Measurements from ENCODE around the gene NOL7. TPM values are rescaled to one million over a fixed set of nuclear protein-coding genes. Genes with fewer than 3 reads are reported as not detected.

Gene NOL7
- total and polyA plus RNA-seq, 9 of the 15 experiments (the other 6 are each of a cell fraction or from before 2014, with no cell fraction given): 19.4 to 235 (median 157) TPM

- TF ChIP-seq, protein P1, sequence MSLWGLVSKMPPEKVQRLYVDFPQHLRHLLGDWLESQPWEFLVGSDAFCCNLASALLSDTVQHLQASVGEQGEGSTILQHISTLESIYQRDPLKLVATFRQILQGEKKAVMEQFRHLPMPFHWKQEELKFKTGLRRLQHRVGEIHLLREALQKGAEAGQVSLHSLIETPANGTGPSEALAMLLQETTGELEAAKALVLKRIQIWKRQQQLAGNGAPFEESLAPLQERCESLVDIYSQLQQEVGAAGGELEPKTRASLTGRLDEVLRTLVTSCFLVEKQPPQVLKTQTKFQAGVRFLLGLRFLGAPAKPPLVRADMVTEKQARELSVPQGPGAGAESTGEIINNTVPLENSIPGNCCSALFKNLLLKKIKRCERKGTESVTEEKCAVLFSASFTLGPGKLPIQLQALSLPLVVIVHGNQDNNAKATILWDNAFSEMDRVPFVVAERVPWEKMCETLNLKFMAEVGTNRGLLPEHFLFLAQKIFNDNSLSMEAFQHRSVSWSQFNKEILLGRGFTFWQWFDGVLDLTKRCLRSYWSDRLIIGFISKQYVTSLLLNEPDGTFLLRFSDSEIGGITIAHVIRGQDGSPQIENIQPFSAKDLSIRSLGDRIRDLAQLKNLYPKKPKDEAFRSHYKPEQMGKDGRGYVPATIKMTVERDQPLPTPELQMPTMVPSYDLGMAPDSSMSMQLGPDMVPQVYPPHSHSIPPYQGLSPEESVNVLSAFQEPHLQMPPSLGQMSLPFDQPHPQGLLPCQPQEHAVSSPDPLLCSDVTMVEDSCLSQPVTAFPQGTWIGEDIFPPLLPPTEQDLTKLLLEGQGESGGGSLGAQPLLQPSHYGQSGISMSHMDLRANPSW (CRISPR knock-in tag; IDR thresholded peaks at IDR 0.05): no peak; the same call in 1 of the 2 replicates
- TF ChIP-seq, protein P2, sequence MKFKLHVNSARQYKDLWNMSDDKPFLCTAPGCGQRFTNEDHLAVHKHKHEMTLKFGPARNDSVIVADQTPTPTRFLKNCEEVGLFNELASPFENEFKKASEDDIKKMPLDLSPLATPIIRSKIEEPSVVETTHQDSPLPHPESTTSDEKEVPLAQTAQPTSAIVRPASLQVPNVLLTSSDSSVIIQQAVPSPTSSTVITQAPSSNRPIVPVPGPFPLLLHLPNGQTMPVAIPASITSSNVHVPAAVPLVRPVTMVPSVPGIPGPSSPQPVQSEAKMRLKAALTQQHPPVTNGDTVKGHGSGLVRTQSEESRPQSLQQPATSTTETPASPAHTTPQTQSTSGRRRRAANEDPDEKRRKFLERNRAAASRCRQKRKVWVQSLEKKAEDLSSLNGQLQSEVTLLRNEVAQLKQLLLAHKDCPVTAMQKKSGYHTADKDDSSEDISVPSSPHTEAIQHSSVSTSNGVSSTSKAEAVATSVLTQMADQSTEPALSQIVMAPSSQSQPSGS (CRISPR knock-in tag; IDR thresholded peaks at IDR 0.05): no peak
- TF ChIP-seq ZSCAN32 (CRISPR knock-in tag; IDR thresholded peaks at IDR 0.05) (peak; percentile 44; the same call in 1 of the 2 replicates), SNRNP70 (optimal IDR thresholded peaks at IDR 0.05; ENCODE audit: low read depth, low read length) (no peak), FOXA3 (CRISPR knock-in tag; conservative IDR thresholded peaks at IDR 0.05 in 1 of 2, IDR thresholded peaks at IDR 0.05 in 1 of 2) (peak in 1 of 2 experiments; percentile 76; a peak in 1 of 4 replicates), TSC22D4 (tag; IDR thresholded peaks at IDR 0.05) (no peak), CBX3 (IDR thresholded peaks at IDR 0.05; ENCODE audit: borderline replicate concordance in 1 of 2, low read length in 2 of 2) (peak in 1 of 2 experiments; percentile 97; a peak in 2 of 3 replicates), XRCC4 (IDR thresholded peaks at IDR 0.05; ENCODE audit: extremely low read depth, insufficient read depth, insufficient read length) (no peak), NCOA2 (IDR thresholded peaks at IDR 0.05; ENCODE audit: partially characterized antibody in 2 of 2) (no peak), SRSF7 (optimal IDR thresholded peaks at IDR 0.05; ENCODE audit: low read depth, low read length) (no peak), HNRNPH1 (optimal IDR thresholded peaks at IDR 0.05; ENCODE audit: low read depth, low read length) (no peak), L3MBTL2 (IDR thresholded peaks at IDR 0.05) (peak; percentile 97), CHD1 (IDR thresholded peaks at IDR 0.05; ENCODE audit: low read length) (peak; percentile 22), MTA3 (IDR thresholded peaks at IDR 0.05; ENCODE audit: borderline replicate concordance) (peak; percentile 92)
- TF ChIP-seq, protein P3, sequence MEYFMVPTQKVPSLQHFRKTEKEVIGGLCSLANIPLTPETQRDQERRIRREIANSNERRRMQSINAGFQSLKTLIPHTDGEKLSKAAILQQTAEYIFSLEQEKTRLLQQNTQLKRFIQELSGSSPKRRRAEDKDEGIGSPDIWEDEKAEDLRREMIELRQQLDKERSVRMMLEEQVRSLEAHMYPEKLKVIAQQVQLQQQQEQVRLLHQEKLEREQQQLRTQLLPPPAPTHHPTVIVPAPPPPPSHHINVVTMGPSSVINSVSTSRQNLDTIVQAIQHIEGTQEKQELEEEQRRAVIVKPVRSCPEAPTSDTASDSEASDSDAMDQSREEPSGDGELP (CRISPR knock-in tag; IDR thresholded peaks at IDR 0.05; ENCODE audit: borderline replicate concordance): peak; percentile 99
- TF ChIP-seq, protein P4, sequence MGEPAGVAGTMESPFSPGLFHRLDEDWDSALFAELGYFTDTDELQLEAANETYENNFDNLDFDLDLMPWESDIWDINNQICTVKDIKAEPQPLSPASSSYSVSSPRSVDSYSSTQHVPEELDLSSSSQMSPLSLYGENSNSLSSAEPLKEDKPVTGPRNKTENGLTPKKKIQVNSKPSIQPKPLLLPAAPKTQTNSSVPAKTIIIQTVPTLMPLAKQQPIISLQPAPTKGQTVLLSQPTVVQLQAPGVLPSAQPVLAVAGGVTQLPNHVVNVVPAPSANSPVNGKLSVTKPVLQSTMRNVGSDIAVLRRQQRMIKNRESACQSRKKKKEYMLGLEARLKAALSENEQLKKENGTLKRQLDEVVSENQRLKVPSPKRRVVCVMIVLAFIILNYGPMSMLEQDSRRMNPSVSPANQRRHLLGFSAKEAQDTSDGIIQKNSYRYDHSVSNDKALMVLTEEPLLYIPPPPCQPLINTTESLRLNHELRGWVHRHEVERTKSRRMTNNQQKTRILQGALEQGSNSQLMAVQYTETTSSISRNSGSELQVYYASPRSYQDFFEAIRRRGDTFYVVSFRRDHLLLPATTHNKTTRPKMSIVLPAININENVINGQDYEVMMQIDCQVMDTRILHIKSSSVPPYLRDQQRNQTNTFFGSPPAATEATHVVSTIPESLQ (CRISPR knock-in tag; IDR thresholded peaks at IDR 0.05): peak; percentile 99
Measured at GRCh38 chr6:13614926-13615791, at the start of gene NOL7 (continued).
